ENCODE measurements around the gene ZBTB21. TPM values are rescaled to one million over a fixed set of nuclear protein-coding genes. Genes with fewer than 3 reads are reported as not detected.

ZBTB21 gene
- total RNA-seq: 35.3 and 38.1 TPM in 2 replicates

GRCh38 chr21:42009831-42010506, at the start of gene ZBTB21:
TSS of gene ZBTB21 (minus strand) at chr21:42010360. CDS start at chr21:41994095, 16,265 bp downstream.
- intact Hi-C loops (cut with micrococcal nuclease): loop anchor here (1.0 to 5.0 kb wide), 3 partner anchors 8 to 97 kb away; no protein-coding TSS in a partner anchor
- H3K36me3 Mint-ChIP-seq (ENCODE audit: low read depth): peaks cover 30% of the 10 kb centered on the region
- DNase-seq: peak; percentile 100
- peaks cover 20% of the 10 kb centered on the region for H3K27me3 Mint-ChIP-seq
- H3K9me3 Mint-ChIP-seq: peaks cover 9% of the 10 kb centered on the region
- H3K27ac Mint-ChIP-seq: peak within 1 kb of the TSS; percentile 98
- H3K4me3 Mint-ChIP-seq: peak within 1 kb of the TSS; percentile 89
- H3K4me1 Mint-ChIP-seq: peaks cover 36% of the 10 kb centered on the region

DNA sequence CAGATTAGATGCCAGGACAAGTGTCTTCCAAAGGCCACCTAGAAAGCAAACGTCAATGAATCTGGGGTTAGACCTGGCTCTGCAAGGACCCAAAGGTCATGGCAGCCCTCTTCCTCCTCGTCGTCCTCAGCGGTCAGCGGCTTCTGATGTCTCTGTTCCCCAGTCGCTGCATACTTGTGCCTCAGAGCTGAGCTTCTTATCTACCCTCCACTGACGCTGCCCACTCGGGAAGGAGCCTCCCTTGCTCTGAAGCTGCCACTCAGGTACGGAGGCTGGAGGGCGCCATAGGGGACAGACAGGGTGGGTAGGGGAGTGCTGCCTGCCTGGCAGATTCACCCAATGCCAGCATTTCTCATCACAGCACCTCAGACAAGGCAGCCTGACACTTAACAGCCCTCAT, 49.6 kb upstream of the ZBTB21 start:
- Mint-ChIP-seq H3K9me3 (no peaks in the 10 kb centered on the region), H3K4me3 (no peak overlapping the region), H3K36me3 (ENCODE audit: low read depth) (no peaks in the 10 kb centered on the region), H3K4me1 (peaks cover 39% of the 10 kb centered on the region), H3K27ac (peak overlapping the region; percentile 26), H3K27me3 (peaks cover 2% of the 10 kb centered on the region)
- DNase-seq: no peak
- intact Hi-C loops (cut with micrococcal nuclease): no loop called here

DNA sequence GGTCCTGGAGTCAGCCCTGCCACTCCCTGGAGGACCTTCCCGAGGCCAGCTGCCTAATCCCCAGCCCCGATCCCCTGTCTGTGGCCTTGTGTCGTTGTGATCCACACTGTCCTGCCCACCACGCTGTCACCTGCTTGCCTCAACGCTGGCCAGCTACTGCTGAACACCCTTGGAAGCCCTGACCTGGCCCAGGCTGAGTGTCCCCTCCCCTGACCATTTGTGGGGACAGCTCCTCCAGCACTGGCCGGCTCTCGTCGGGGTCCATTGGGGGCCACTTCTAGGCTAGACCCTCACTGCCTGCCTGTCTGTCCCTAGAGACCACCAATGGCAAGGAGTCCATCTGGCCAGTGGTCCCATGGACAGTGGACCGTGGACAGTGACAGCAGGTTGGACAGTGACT, 49.0 kb upstream of the ZBTB21 start:
- no peak for DNase-seq

GRCh38 chr21:42058631-42059111, 48.5 kb upstream of the ZBTB21 start:
- intact Hi-C loops (cut with micrococcal nuclease): no loop called here
- Mint-ChIP-seq H3K27ac (no peak overlapping the region), H3K36me3 (ENCODE audit: low read depth) (no peaks in the 10 kb centered on the region)

More for the DNA sequence above, 49.0 kb upstream of the ZBTB21 start:
- peaks cover 34% of the 10 kb centered on the region for H3K4me1 Mint-ChIP-seq
- intact Hi-C loops (cut with micrococcal nuclease): no loop called here
- no peaks in the 10 kb centered on the region for H3K36me3 Mint-ChIP-seq (ENCODE audit: low read depth)
- no peak overlapping the region for H3K4me3 Mint-ChIP-seq
- no peak overlapping the region for H3K27ac Mint-ChIP-seq
- H3K27me3 Mint-ChIP-seq: peaks cover 4% of the 10 kb centered on the region
- H3K9me3 Mint-ChIP-seq: no peaks in the 10 kb centered on the region

GRCh38 chr21:42057851-42058437, 47.8 kb upstream of the ZBTB21 start:
- Mint-ChIP-seq H3K9me3 (no peaks in the 10 kb centered on the region), H3K4me3 (no peak overlapping the region), H3K27me3 (peaks cover 8% of the 10 kb centered on the region), H3K36me3 (ENCODE audit: low read depth) (no peaks in the 10 kb centered on the region), H3K27ac (no peak overlapping the region), H3K4me1 (peaks cover 23% of the 10 kb centered on the region)
- DNase-seq: no peak
- intact Hi-C loops (cut with micrococcal nuclease): no loop called here

More at GRCh38 chr21:42058631-42059111, 48.5 kb upstream of the ZBTB21 start:
- no peaks in the 10 kb centered on the region for H3K9me3 Mint-ChIP-seq
- H3K4me1 Mint-ChIP-seq: peaks cover 29% of the 10 kb centered on the region
- peaks cover 4% of the 10 kb centered on the region for H3K27me3 Mint-ChIP-seq
- no peak overlapping the region for H3K4me3 Mint-ChIP-seq
- no peak for DNase-seq

DNA sequence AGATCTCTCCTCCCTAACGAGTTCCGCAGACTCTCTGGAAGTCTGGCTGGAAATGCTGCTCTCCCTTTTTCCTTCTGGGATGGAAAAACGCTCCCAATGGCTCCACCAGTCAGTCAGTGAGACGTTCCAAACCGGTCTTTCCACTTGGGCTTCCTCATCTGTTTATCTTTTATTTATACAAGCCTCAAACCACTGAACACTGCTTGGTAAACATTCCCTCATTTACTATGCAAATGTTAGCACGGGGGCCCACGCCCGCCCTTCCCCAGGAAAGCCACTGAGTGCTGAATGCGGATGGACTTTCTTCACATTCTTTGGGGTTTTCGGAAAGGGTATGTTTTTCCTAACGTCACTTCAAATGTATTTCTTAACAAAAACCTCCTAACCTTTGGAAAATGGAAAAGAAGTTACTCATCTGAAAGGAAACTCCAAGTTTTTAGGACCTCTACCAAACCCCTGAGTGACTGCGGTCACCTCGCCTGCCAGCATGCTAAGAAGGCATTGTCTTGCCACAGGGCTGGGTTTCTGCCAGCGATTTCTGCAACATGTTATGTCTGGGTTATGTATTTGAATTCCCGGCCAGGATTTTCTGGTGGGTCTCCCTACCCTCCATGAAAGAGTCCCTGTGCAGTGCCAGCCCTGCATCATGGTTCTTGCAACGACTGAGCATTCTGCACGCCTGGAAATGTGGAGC, 47.0 kb upstream of the ZBTB21 start:
- no peaks in the 10 kb centered on the region for H3K36me3 Mint-ChIP-seq (ENCODE audit: low read depth)
- H3K27me3 Mint-ChIP-seq: peaks cover 14% of the 10 kb centered on the region
- H3K27ac Mint-ChIP-seq: no peak overlapping the region
- intact Hi-C loops (cut with micrococcal nuclease): no loop called here
- no peak overlapping the region for H3K4me3 Mint-ChIP-seq
- peaks cover 15% of the 10 kb centered on the region for H3K4me1 Mint-ChIP-seq
- no peaks in the 10 kb centered on the region for H3K9me3 Mint-ChIP-seq
- no peak for DNase-seq

- no peak overlapping the region for H3K27ac Mint-ChIP-seq
- intact Hi-C loops (cut with micrococcal nuclease): no loop called here
Observed at GRCh38 chr21:42056468-42056867, 46.3 kb upstream of the ZBTB21 start.

DNA sequence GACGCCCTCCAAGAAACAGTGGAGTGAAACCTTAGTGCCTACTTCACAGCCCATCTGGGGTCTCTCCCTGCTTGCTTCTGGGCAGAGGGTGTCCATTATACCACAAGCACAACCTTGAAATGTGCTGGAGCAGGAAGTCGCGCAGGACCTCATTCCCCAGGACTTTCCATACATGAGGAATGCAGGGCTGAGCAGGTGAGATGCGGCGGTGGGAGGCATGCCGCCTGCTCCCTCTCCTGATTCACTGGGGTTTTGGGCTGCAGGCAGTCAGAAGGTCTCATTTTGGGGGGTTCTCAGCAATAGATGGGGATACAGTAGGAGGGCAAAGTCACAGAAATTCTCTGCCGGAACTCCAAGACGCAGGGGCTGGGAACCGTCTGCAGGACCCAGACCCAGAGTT, 45.3 kb upstream of the ZBTB21 start:
- H3K27me3 Mint-ChIP-seq: peaks cover 14% of the 10 kb centered on the region
- H3K4me1 Mint-ChIP-seq: peaks cover under 1% of the 10 kb centered on the region
- H3K9me3 Mint-ChIP-seq: no peaks in the 10 kb centered on the region
- intact Hi-C loops (cut with micrococcal nuclease): no loop called here
- no peak overlapping the region for H3K27ac Mint-ChIP-seq
- DNase-seq: no peak
- no peak overlapping the region for H3K4me3 Mint-ChIP-seq
- no peaks in the 10 kb centered on the region for H3K36me3 Mint-ChIP-seq (ENCODE audit: low read depth)

More at GRCh38 chr21:42056468-42056867, 46.3 kb upstream of the ZBTB21 start:
- Mint-ChIP-seq H3K4me3 (no peak overlapping the region), H3K4me1 (peaks cover 8% of the 10 kb centered on the region), H3K27me3 (peaks cover 14% of the 10 kb centered on the region), H3K9me3 (no peaks in the 10 kb centered on the region), H3K36me3 (ENCODE audit: low read depth) (no peaks in the 10 kb centered on the region)
- no peak for DNase-seq

DNA sequence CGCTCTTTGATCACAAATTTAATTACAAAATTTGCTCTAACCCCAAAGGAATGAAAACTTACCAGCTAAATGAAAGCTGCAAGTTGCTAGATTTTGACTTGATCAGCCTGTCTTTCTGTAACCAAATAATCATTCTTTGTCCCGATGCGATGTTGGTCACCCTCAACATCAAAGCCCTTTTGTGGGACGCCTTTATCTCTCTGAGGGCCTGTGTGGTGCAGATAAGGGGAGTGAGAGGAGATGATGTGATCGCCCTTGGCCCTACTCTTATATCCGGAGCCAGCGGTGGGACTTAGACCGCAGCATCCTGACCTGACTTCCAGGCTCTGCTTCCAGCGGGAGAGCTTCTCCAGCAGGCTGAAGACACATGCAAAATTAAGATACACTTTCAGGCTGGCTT, 41.6 kb upstream of the ZBTB21 start:
- no peak for DNase-seq
- intact Hi-C loops (cut with micrococcal nuclease): no loop called here
- H3K9me3 Mint-ChIP-seq: no peaks in the 10 kb centered on the region
- H3K4me1 Mint-ChIP-seq: no peaks in the 10 kb centered on the region
- H3K27ac Mint-ChIP-seq: no peak overlapping the region
- no peaks in the 10 kb centered on the region for H3K36me3 Mint-ChIP-seq (ENCODE audit: low read depth)
- peaks cover 14% of the 10 kb centered on the region for H3K27me3 Mint-ChIP-seq
- H3K4me3 Mint-ChIP-seq: no peak overlapping the region

- no peak overlapping the region for H3K27ac Mint-ChIP-seq
Observed at GRCh38 chr21:42049578-42050430, 39.6 kb upstream of the ZBTB21 start.

DNA sequence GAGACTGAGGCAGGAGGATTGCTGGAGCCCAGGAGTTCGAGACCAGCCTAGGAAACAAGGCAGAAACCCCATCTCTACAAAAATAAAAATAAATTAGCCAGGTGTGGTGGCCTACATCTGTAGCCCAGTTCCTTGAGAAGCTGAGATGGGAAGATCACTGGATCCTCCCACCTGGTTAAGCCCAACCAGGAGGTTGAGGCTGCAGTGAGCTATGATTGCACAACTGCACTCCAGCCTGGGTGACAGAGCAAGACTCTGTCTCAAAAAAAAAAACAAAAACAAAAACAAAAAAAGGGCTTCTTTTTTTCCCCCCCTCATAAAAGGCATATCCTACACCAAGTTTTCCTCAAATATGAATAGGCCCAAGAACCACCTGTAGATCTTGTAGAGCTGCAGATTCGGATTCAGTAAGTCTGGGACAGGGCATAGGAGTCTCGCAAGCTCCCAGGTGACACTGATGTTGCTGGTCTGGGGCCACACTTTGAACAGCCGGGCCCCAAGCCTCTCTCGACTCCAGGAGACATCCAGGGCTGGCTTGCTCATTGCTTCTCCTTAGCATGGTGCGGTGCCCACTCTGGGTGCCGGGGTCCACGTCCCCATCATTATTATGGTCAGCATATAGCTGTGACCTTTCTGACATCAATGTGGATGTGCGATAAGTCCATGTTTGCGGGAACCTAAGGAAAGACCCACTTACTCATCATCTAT, 38.9 kb upstream of the ZBTB21 start:
- Mint-ChIP-seq H3K27me3 (peaks cover 11% of the 10 kb centered on the region), H3K4me3 (no peak overlapping the region), H3K36me3 (ENCODE audit: low read depth) (no peaks in the 10 kb centered on the region), H3K4me1 (no peaks in the 10 kb centered on the region), H3K27ac (no peak overlapping the region), H3K9me3 (no peaks in the 10 kb centered on the region)
- intact Hi-C loops (cut with micrococcal nuclease): no loop called here
- DNase-seq: no peak

More at GRCh38 chr21:42049578-42050430, 39.6 kb upstream of the ZBTB21 start:
- Mint-ChIP-seq H3K4me1 (no peaks in the 10 kb centered on the region), H3K4me3 (no peak overlapping the region), H3K36me3 (ENCODE audit: low read depth) (no peaks in the 10 kb centered on the region), H3K27me3 (peaks cover 12% of the 10 kb centered on the region), H3K9me3 (no peaks in the 10 kb centered on the region)
- intact Hi-C loops (cut with micrococcal nuclease): no loop called here
- DNase-seq: no peak

GRCh38 chr21:42047821-42048613, 37.9 kb upstream of the ZBTB21 start:
- H3K4me3 Mint-ChIP-seq: no peak overlapping the region
- DNase-seq: no peak
- H3K36me3 Mint-ChIP-seq (ENCODE audit: low read depth): no peaks in the 10 kb centered on the region
- intact Hi-C loops (cut with micrococcal nuclease): no loop called here
- H3K4me1 Mint-ChIP-seq: no peaks in the 10 kb centered on the region
- no peaks in the 10 kb centered on the region for H3K9me3 Mint-ChIP-seq
- no peak overlapping the region for H3K27ac Mint-ChIP-seq
- peaks cover 8% of the 10 kb centered on the region for H3K27me3 Mint-ChIP-seq

All from activated CD4-positive, alpha-beta T cell treated with anti-CD3 and anti-CD28 coated beads, Interleukin-2, amount 10 ng/mL, durations not matched to agents 24 days and 14 days (primary cell).